Thyroid gland (tissue), 4 donors: ENCODE measurements around the gene ASPRV1. TPM values are rescaled to one million over a fixed set of nuclear protein-coding genes. Genes with fewer than 3 reads are reported as not detected.

Source experiments
- DNase-seq, 2 donors: peaks; one replicate each; pipeline ENCODE4 v3.0.0-alpha.2; 2019
- H3K27ac ChIP-seq, 3 donors: fragments of 200-600 bp; sonication (generic); 1 replicate in 2 of 3; 2 replicates in 1 of 3; pipeline ENCODE4 v1.5.1; 2016 to 2019; ENCODE audit warnings: mild to moderate bottlenecking in 1 of 3, moderate library complexity in 1 of 3
- H3K27me3 ChIP-seq: fragments of 200-600 bp; sonication (generic); one replicate; pipeline ENCODE4 v1.5.1; 2019
- H3K36me3 ChIP-seq, 2 donors: fragments of 200-600 bp; sonication (generic); one replicate each; pipeline ENCODE4 v1.5.1; 2016 to 2019
- H3K4me1 ChIP-seq, 2 donors: fragments of 200-600 bp; sonication (generic); one replicate each; pipeline ENCODE4 v1.5.1; 2017 to 2019
- H3K4me3 ChIP-seq, 3 donors: fragments of 200-600 bp; sonication (generic); replicated peaks in 1 of 3; 1 replicate in 2 of 3; 2 replicates in 1 of 3; pipeline ENCODE4 v1.5.1; 2016; ENCODE audit warnings: mild to moderate bottlenecking in 1 of 3
- H3K9me3 ChIP-seq: fragments of 200-600 bp; sonication (generic); one replicate; pipeline ENCODE4 v1.5.1; 2017
- CTCF ChIP-seq, 6 experiments: fragments of 200-600 bp in 3 of 6; fragments of 450-650 bp in 3 of 6; sonication (generic) in 3 of 6; IDR thresholded peaks; one replicate each; pipeline ENCODE4 v1.5.1; 2016 to 2019; ENCODE audit warnings: antibody characterized with exemption in 6 of 6, mild to moderate bottlenecking in 2 of 6, inconsistent platforms in 1 of 6, moderate library complexity in 1 of 6
- POLR2A ChIP-seq, 2 donors: fragments of 450-650 bp; IDR thresholded peaks; one replicate each; pipeline ENCODE4 v1.6.1; 2017; ENCODE audit warnings: antibody characterized with exemption in 2 of 2, mild to moderate bottlenecking in 2 of 2, moderate library complexity in 1 of 2
- WGBS, 2 donors: methylation state at CpG; one replicate each; pipeline ENCODE4 v1.1.5; 2017; 5-methylcytosine and 5-hydroxymethylcytosine counted together
- intact Hi-C: fragments of 100-400 bp; cut with DNase I; formaldehyde crosslinking; loops from one replicate; pipeline ENCODE4 v1.15.1; 2023
- total RNA-seq, 4 donors: library from RNA; depleted of rRNA; stranded (reverse); fragments of >200 nt; gene quantifications; one replicate each; pipeline ENCODE4 v1.2.3, GENCODE V29; 2016

Gene ASPRV1
- total RNA-seq, 4 donors from 2014 or later: 0.89 to 2.0 (median 1.5) TPM

- no peak overlapping the region for H3K27ac ChIP-seq
- H3K36me3 ChIP-seq: no peaks in the 10 kb centered on the region
- no peaks in the 10 kb centered on the region for H3K27me3 ChIP-seq
- no peaks in the 10 kb centered on the region for H3K9me3 ChIP-seq
- TF ChIP-seq CTCF (IDR thresholded peaks at IDR 0.05) (no peak), POLR2A (IDR thresholded peaks at IDR 0.05) (no peak)
- WGBS, 2 donors: 75 to 77% methylated on average over 1 of the region's 1 CpG
- no peak overlapping the region for H3K4me3 ChIP-seq
- no peak for DNase-seq
- H3K4me1 ChIP-seq: no peaks in the 10 kb centered on the region
- intact Hi-C loops: no loop called here
These were observed 45.0 kb upstream of the ASPRV1 start for GRCh38 chr2:70006447-70006784.

- WGBS, 2 donors: 79 to 83% methylated on average over 4 to 6 of the region's 6 CpGs
- intact Hi-C loops: no loop called here
- H3K27ac ChIP-seq: no peak overlapping the region
- no peak for TF ChIP-seq POLR2A (IDR thresholded peaks at IDR 0.05)
- TF ChIP-seq CTCF (IDR thresholded peaks at IDR 0.05): no peak
- no peak for DNase-seq
- no peak overlapping the region for H3K4me3 ChIP-seq
- H3K9me3 ChIP-seq: no peaks in the 10 kb centered on the region
- no peaks in the 10 kb centered on the region for H3K27me3 ChIP-seq
- H3K4me1 ChIP-seq: no peaks in the 10 kb centered on the region
- H3K36me3 ChIP-seq: no peaks in the 10 kb centered on the region
These were observed 44.5 kb upstream of the ASPRV1 start for GRCh38 chr2:70005752-70006446.

GRCh38 chr2:70005216-70005615 lies 43.8 kb upstream of the ASPRV1 start:
- TF ChIP-seq POLR2A (IDR thresholded peaks at IDR 0.05) (no peak), CTCF (IDR thresholded peaks at IDR 0.05) (no peak)
- intact Hi-C loops: no loop called here
- Histone ChIP-seq H3K9me3 (no peaks in the 10 kb centered on the region), H3K4me3 (no peak overlapping the region), H3K36me3 (no peaks in the 10 kb centered on the region), H3K27ac (no peak overlapping the region), H3K27me3 (no peaks in the 10 kb centered on the region), H3K4me1 (no peaks in the 10 kb centered on the region)
- WGBS, 2 donors: 93 to 95% methylated on average over 2 of the region's 2 CpGs
- DNase-seq: no peak

- H3K27me3 ChIP-seq: no peaks in the 10 kb centered on the region
These were observed 41.8 kb upstream of the ASPRV1 start for GRCh38 chr2:70003093-70003830.

More at GRCh38 chr2:70003093-70003830, 41.8 kb upstream of the ASPRV1 start:
- H3K9me3 ChIP-seq: no peaks in the 10 kb centered on the region
- no peak overlapping the region for H3K4me3 ChIP-seq
- no peaks in the 10 kb centered on the region for H3K36me3 ChIP-seq
- DNase-seq: no peak
- no peak overlapping the region for H3K27ac ChIP-seq
- intact Hi-C loops: no loop called here
- H3K4me1 ChIP-seq: no peaks in the 10 kb centered on the region
- no peak for TF ChIP-seq POLR2A (IDR thresholded peaks at IDR 0.05)
- TF ChIP-seq CTCF (IDR thresholded peaks at IDR 0.05): no peak
- WGBS, 2 donors: 80 to 82% methylated on average over 6 of the region's 6 CpGs
